Stomach (tissue), 9 donors: Measurements from ENCODE around the gene LARGE1. TPM values are rescaled to one million over a fixed set of nuclear protein-coding genes. Genes with fewer than 3 reads are reported as not detected.
A peak's percentile ranks its signal among the peaks of the same experiment; 100 is the strongest.

Experiments used
- DNase-seq, 2 donors: peaks; one replicate each; pipeline versions ENCODE4 v3.0.0 to v3.0.0-alpha.2; 2013 to 2019
- H3K27ac ChIP-seq, 5 donors: fragments of 200-600 bp in 4 of 5; sonication (generic) in 4 of 5; one replicate each; pipeline ENCODE4 v1.5.1; 2013 to 2019; ENCODE audit warnings: mild to moderate bottlenecking in 1 of 5, moderate library complexity in 1 of 5
- H3K27me3 ChIP-seq, 3 donors: fragments of 200-600 bp; sonication (generic); one replicate each; pipeline ENCODE4 v1.5.1; 2017 to 2019; ENCODE audit warnings: mixed run types in 1 of 3
- H3K36me3 ChIP-seq, 4 donors: fragments of 200-600 bp; sonication (generic); 1 replicate in 3 of 4; 2 replicates in 1 of 4; pipeline ENCODE4 v1.5.1; 2016 to 2019
- H3K4me1 ChIP-seq, 4 donors: fragments of 200-600 bp; sonication (generic); one replicate each; pipeline ENCODE4 v1.5.1; 2016 to 2019
- H3K4me3 ChIP-seq, 4 donors: fragments of 200-600 bp; sonication (generic) in 3 of 4; one replicate each; pipeline ENCODE4 v1.5.1; 2016 to 2019; ENCODE audit warnings: mild to moderate bottlenecking in 1 of 4
- H3K9me3 ChIP-seq, 4 donors: fragments of 200-600 bp; sonication (generic); one replicate each; pipeline ENCODE4 v1.5.1; 2016 to 2019
- CTCF ChIP-seq, 7 experiments: fragments of 450-650 bp in 4 of 7; fragments of 200-600 bp in 3 of 7; sonication (generic) in 3 of 7; IDR thresholded peaks; one replicate each; pipeline ENCODE4 v1.5.1; 2016 to 2019; ENCODE audit warnings: antibody characterized with exemption in 7 of 7, control low read depth in 2 of 7, mild to moderate bottlenecking in 1 of 7
- EP300 ChIP-seq: sonication (generic); formaldehyde crosslinking; IDR thresholded peaks from one replicate; pipeline ENCODE4 v1.6.1; 2017; ENCODE audit warnings: antibody characterized with exemption
- POLR2A ChIP-seq, 4 donors: fragments of 450-650 bp; IDR thresholded peaks; one replicate each; pipeline ENCODE4 v1.6.1; 2016; ENCODE audit warnings: antibody characterized with exemption in 4 of 4, control low read depth in 2 of 4, mild to moderate bottlenecking in 1 of 4, moderate library complexity in 1 of 4
- POLR2AphosphoS5 ChIP-seq, 3 donors: sonication (generic); formaldehyde crosslinking; IDR thresholded peaks; one replicate each; pipeline ENCODE4 v1.6.1; 2016; ENCODE audit warnings: antibody characterized with exemption in 3 of 3
- WGBS, 5 donors: extraction: QIAGEN DNeasy Blood & Tissue Kit in 3 of 5; methylation state at CpG; one replicate each; pipeline versions ENCODE4 v1.1.5 to v1.1.7; 2013 to 2018; 5-methylcytosine and 5-hydroxymethylcytosine counted together
- intact Hi-C: fragments of 100-400 bp; cut with DNase I; formaldehyde crosslinking; loops from one replicate; pipeline ENCODE4 v1.15.1; 2023; ENCODE audit warnings: low total_unique reads
- polyA plus RNA-seq, 3 donors: library from polyadenylated mRNA; stranded (reverse); fragments of 200-250 nt; gene quantifications; one replicate each; pipeline ENCODE4 v1.2.3, GENCODE V29; 2013
- total RNA-seq, 5 donors: library from RNA; depleted of rRNA; stranded (reverse); fragments of >200 nt; gene quantifications; one replicate each; pipeline versions ENCODE4 v1.1.0 to v1.2.3, GENCODE V29; 2014 to 2016
- donor health status: healthy with polysubstance abuse.
- donor health status: Bipolar disorder and iron deficiency.
- donor health status: healthy.

The LARGE1 gene
- total and polyA plus RNA-seq, 8 donors, result 3.5 to 110 (median 51.6) TPM

GRCh38 chr22:33914699-33915098 is 5.6 kb downstream of the LARGE1 start:
- TF ChIP-seq CTCF (IDR thresholded peaks at IDR 0.05) (no peak), POLR2AphosphoS5 (IDR thresholded peaks at IDR 0.05) (no peak), POLR2A (IDR thresholded peaks at IDR 0.05) (no peak), EP300 (no peak)
- no peak for DNase-seq
- 81 to 100% (median 90%) methylated on average over 1 of the region's 1 CpG for WGBS, 5 donors
- H3K27ac ChIP-seq, result no peak overlapping the region
- no peak overlapping the region for H3K4me3 ChIP-seq
- intact Hi-C loops, result no loop called here
- peaks cover 0 to 4% (median 0%) of the 10 kb centered on the region in 3 donors for H3K27me3 ChIP-seq
- H3K9me3 ChIP-seq, result no peaks in the 10 kb centered on the region
- peaks cover 8 to 79% (median 40%) of the 10 kb centered on the region in 4 donors for H3K4me1 ChIP-seq
- peaks cover 0 to 7% (median 0%) of the 10 kb centered on the region in 4 donors for H3K36me3 ChIP-seq

- WGBS, 5 donors, result 51 to 66% (median 62%) methylated on average over 2 of the region's 2 CpGs
- Histone ChIP-seq H3K9me3 (no peaks in the 10 kb centered on the region), H3K36me3 (peaks cover 0 to 7% (median 0%) of the 10 kb centered on the region in 4 donors), H3K4me3 (no peak overlapping the region), H3K27me3 (no peaks in the 10 kb centered on the region), H3K4me1 (peaks cover 8 to 80% (median 43%) of the 10 kb centered on the region in 4 donors), H3K27ac (no peak overlapping the region)
- intact Hi-C loops, result no loop called here
- TF ChIP-seq CTCF (IDR thresholded peaks at IDR 0.05) (no peak), POLR2A (IDR thresholded peaks at IDR 0.05) (no peak), POLR2AphosphoS5 (IDR thresholded peaks at IDR 0.05) (no peak), EP300 (no peak)
- DNase-seq, result no peak
Measured at GRCh38 chr22:33914131-33914530, 6.1 kb downstream of the LARGE1 start.

GRCh38 chr22:33913188-33913587 is 7.1 kb downstream of the LARGE1 start:
- Histone ChIP-seq H3K9me3 (no peaks in the 10 kb centered on the region), H3K27me3 (no peaks in the 10 kb centered on the region), H3K36me3 (peaks cover 0 to 7% (median 0%) of the 10 kb centered on the region in 4 donors), H3K27ac (no peak overlapping the region), H3K4me1 (peaks cover 8 to 81% (median 44%) of the 10 kb centered on the region in 4 donors), H3K4me3 (no peak overlapping the region)
- TF ChIP-seq CTCF (IDR thresholded peaks at IDR 0.05) (no peak), POLR2A (IDR thresholded peaks at IDR 0.05) (no peak), POLR2AphosphoS5 (IDR thresholded peaks at IDR 0.05) (no peak), EP300 (no peak)
- intact Hi-C loops, result no loop called here
- DNase-seq, result no peak
- 52 to 76% (median 59%) methylated on average over 4 of the region's 4 CpGs for WGBS, 5 donors

- TF ChIP-seq CTCF (IDR thresholded peaks at IDR 0.05), result no peak
- TF ChIP-seq POLR2A (IDR thresholded peaks at IDR 0.05), result no peak
- no peak for TF ChIP-seq POLR2AphosphoS5 (IDR thresholded peaks at IDR 0.05)
- TF ChIP-seq EP300, result no peak
- peak overlapping the region in 2 of 5 donors; percentile 70 to 71 for H3K27ac ChIP-seq
- H3K36me3 ChIP-seq, result peaks cover 0 to 7% (median 0%) of the 10 kb centered on the region in 4 donors
- DNase-seq, result no peak
- no peaks in the 10 kb centered on the region for H3K27me3 ChIP-seq
- WGBS, 5 donors, result 74 to 84% (median 79%) methylated on average over 6 of the region's 6 CpGs
- H3K4me1 ChIP-seq, result peaks cover 8 to 67% (median 32%) of the 10 kb centered on the region in 4 donors
- H3K9me3 ChIP-seq, result no peaks in the 10 kb centered on the region
- no peak overlapping the region for H3K4me3 ChIP-seq
- intact Hi-C loops, result no loop called here
Measured at GRCh38 chr22:33909911-33910310, 10.4 kb downstream of the LARGE1 start.
